Central memory CD8-positive, alpha-beta T cell (primary cell): ENCODE results near the gene AMPD3.
A peak's percentile ranks its signal among the peaks of the same experiment; 100 is the strongest.

ENCODE experiments used
- ATAC-seq: fragments of 150-1000 bp; cut with Tn5 transposase; replicated peaks from 2 replicates; pipeline ENCODE4 v1.10.0; 2022; ENCODE audit warnings: mild to moderate bottlenecking, moderate FRiP score, moderate number of reproducible peaks; ENCODE audit not compliant: poor library complexity, severe bottlenecking; ENCODE audit errors: extremely low read depth
- DNase-seq, 2 donors: peaks; one replicate each; pipeline ENCODE4 v3.0.0; 2021; ENCODE audit warnings: low spot score in 2 of 2
- H3K27ac Mint-ChIP-seq: one replicate; pipeline ENCODE4 v1.8.0; 2022; ENCODE audit warnings: low read depth, mild to moderate bottlenecking, moderate library complexity, mixed read lengths
- H3K27me3 Mint-ChIP-seq: one replicate; pipeline ENCODE4 v1.8.0; 2022; ENCODE audit warnings: mixed read lengths
- H3K36me3 Mint-ChIP-seq: one replicate; pipeline ENCODE4 v1.8.0; 2022; ENCODE audit warnings: mild to moderate bottlenecking, moderate library complexity, mixed read lengths; ENCODE audit not compliant: insufficient read depth
- H3K4me1 Mint-ChIP-seq: one replicate; pipeline ENCODE4 v1.8.0; 2022; ENCODE audit warnings: mixed read lengths
- H3K4me3 Mint-ChIP-seq: one replicate; pipeline ENCODE4 v1.8.0; 2022; ENCODE audit warnings: mild to moderate bottlenecking, moderate library complexity, mixed read lengths
- H3K9me3 Mint-ChIP-seq: one replicate; pipeline ENCODE4 v1.8.0; 2022; ENCODE audit warnings: mixed read lengths

Gene AMPD3

GRCh38 chr11:10533323-10533722 lies 78.3 kb downstream of the AMPD3 start:
- H3K4me1 Mint-ChIP-seq, result peaks cover 14% of the 10 kb centered on the region
- H3K4me3 Mint-ChIP-seq, result no peak overlapping the region
- no peak for DNase-seq
- H3K27me3 Mint-ChIP-seq, result no peaks in the 10 kb centered on the region
- H3K36me3 Mint-ChIP-seq, result peaks cover 19% of the 10 kb centered on the region
- H3K9me3 Mint-ChIP-seq, result no peaks in the 10 kb centered on the region
- no peak overlapping the region for H3K27ac Mint-ChIP-seq
- no peak for ATAC-seq

GRCh38 chr11:10534316-10534715 lies 79.3 kb downstream of the AMPD3 start:
- DNase-seq (no peak), ATAC-seq (no peak)
- Mint-ChIP-seq H3K27ac (no peak overlapping the region), H3K9me3 (no peaks in the 10 kb centered on the region), H3K27me3 (no peaks in the 10 kb centered on the region), H3K36me3 (peaks cover 12% of the 10 kb centered on the region), H3K4me1 (peaks cover 15% of the 10 kb centered on the region), H3K4me3 (no peak overlapping the region)

GRCh38 chr11:10537600-10537999 lies 82.5 kb downstream of the AMPD3 start:
- no peaks in the 10 kb centered on the region for H3K9me3 Mint-ChIP-seq
- peaks cover 26% of the 10 kb centered on the region for H3K4me1 Mint-ChIP-seq
- no peak overlapping the region for H3K4me3 Mint-ChIP-seq
- H3K36me3 Mint-ChIP-seq, result peaks cover 13% of the 10 kb centered on the region
- DNase-seq (no peak), ATAC-seq (no peak)
- H3K27ac Mint-ChIP-seq, result no peak overlapping the region
- H3K27me3 Mint-ChIP-seq, result no peaks in the 10 kb centered on the region

DNA sequence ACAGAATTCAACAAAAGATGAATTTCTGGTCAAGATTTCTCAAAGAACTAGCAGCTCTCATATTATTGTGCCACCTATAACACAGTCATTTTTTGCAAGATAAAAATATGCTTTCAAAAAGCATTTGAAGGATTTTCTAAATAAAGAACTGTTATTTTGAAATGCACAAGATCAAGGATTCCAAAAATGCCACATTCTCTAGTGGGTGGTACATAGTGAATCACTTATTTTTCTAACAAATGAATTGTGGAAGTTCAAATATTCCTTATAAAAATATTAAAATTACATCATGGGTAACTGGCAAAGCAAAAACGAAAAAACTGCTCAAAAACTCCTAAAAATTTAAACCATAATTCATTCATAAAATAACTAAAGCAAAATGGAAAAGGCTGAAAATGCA lies 83.9 kb downstream of the AMPD3 start:
- ATAC-seq (no peak), DNase-seq (no peak)
- H3K27ac Mint-ChIP-seq, result no peak overlapping the region
- no peaks in the 10 kb centered on the region for H3K27me3 Mint-ChIP-seq
- no peaks in the 10 kb centered on the region for H3K9me3 Mint-ChIP-seq
- no peak overlapping the region for H3K4me3 Mint-ChIP-seq
- H3K4me1 Mint-ChIP-seq, result peaks cover 21% of the 10 kb centered on the region
- H3K36me3 Mint-ChIP-seq, result peaks cover 15% of the 10 kb centered on the region

DNA sequence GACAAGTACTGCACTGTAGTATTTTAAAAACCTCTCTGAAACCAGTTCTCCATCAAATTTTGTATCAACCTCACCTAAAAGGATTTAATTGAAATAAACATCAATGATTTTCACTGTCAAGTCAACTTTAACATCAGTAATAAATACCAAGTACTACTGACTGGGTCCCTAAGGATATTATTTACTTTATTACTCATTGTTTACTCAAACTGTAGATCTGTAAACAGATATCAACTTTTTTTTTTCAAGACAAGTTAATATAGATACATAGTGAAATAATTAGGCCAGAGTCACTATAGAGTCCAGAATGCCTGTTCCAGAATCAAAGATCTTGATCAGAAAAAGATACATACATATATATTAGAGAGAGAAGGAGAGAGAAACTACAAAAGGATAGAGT lies 84.3 kb downstream of the AMPD3 start:
- no peak for DNase-seq
- Mint-ChIP-seq H3K27me3 (no peaks in the 10 kb centered on the region), H3K4me1 (peaks cover 21% of the 10 kb centered on the region), H3K36me3 (peaks cover 15% of the 10 kb centered on the region), H3K9me3 (no peaks in the 10 kb centered on the region), H3K4me3 (peak overlapping the region; percentile 83), H3K27ac (peak overlapping the region; percentile 13)
- ATAC-seq, result no peak

GRCh38 chr11:10540546-10540914 lies 85.5 kb downstream of the AMPD3 start:
- Mint-ChIP-seq H3K27me3 (no peaks in the 10 kb centered on the region), H3K9me3 (no peaks in the 10 kb centered on the region), H3K36me3 (peaks cover 15% of the 10 kb centered on the region), H3K4me3 (peak overlapping the region; percentile 83), H3K4me1 (peaks cover 21% of the 10 kb centered on the region), H3K27ac (peak overlapping the region; percentile 85)
- DNase-seq, result no peak
- peak; percentile 28 for ATAC-seq

DNA sequence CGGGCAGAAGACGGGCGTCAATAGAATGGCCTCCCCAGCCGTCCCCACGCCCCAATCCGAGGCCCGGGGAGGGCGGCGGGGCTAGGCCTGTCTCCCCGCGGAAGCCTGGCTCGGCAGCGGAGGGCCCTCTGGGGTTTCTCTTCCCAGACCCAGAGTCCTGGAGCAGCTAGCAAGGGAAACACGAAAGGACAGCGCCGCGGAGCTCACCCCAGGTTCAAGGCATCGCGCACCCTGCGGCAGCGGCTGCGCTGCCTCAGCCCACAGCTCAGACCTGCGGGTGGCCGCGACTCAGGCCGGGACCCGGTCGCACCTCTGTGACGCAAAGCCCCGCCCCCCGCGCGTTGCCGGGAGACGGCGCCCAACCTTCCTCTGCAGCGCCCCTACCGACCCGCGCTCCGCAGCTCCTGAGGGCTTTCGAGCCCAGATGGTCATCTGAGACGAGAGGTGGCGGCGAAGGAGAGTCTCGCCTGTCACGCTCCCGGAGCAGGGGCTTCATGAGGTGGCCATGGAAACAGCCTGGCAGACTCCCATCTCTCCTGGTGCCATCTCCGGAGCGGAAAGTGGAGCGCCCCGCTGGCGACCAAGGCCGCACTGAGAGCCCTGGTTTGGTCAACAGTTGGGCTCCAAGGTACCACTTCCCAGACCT lies 86.0 kb downstream of the AMPD3 start, which contains the start of gene RNF141:
RNF141 (minus strand) TSS at position 273 of the 646 bp plus-strand sequence. CDS start 7,029 bp downstream, outside the sequence.
- Mint-ChIP-seq H3K27ac (peak within 1 kb of the TSS; percentile 85), H3K9me3 (no peaks in the 10 kb centered on the region), H3K4me1 (peaks cover 18% of the 10 kb centered on the region), H3K36me3 (peaks cover 15% of the 10 kb centered on the region), H3K4me3 (peak within 1 kb of the TSS; percentile 83), H3K27me3 (no peaks in the 10 kb centered on the region)
- DNase-seq (peak; percentile 90 to 92), ATAC-seq (peak; percentile 94)

- Mint-ChIP-seq H3K36me3 (peaks cover 15% of the 10 kb centered on the region), H3K27ac (peak overlapping the region; percentile 85), H3K27me3 (no peaks in the 10 kb centered on the region), H3K9me3 (no peaks in the 10 kb centered on the region), H3K4me3 (peak overlapping the region; percentile 83), H3K4me1 (peaks cover 15% of the 10 kb centered on the region)
- DNase-seq (no peak), ATAC-seq (no peak)
Observed at GRCh38 chr11:10541561-10541930, 86.5 kb downstream of the AMPD3 start.

DNA sequence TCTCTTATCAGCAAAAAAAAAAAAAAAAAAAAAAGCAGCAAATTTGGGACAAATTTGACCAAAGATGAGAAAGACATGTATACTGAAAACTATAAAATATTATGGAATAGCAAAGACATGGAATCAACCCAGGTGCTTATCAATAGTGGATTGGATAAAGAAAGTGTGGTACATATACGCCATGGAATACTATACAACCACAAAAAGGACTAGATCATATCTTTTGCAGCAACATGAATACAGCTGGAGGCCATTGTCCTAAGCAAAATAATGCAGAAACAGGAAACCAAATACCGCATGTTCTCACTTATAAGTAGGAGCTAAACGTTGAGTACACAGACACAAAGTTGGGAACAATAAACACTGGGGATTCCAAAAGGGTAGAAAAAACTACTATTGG lies 87.7 kb downstream of the AMPD3 start:
- Mint-ChIP-seq H3K27me3 (peaks cover 3% of the 10 kb centered on the region), H3K27ac (no peak overlapping the region)
- ATAC-seq, result no peak

DNA sequence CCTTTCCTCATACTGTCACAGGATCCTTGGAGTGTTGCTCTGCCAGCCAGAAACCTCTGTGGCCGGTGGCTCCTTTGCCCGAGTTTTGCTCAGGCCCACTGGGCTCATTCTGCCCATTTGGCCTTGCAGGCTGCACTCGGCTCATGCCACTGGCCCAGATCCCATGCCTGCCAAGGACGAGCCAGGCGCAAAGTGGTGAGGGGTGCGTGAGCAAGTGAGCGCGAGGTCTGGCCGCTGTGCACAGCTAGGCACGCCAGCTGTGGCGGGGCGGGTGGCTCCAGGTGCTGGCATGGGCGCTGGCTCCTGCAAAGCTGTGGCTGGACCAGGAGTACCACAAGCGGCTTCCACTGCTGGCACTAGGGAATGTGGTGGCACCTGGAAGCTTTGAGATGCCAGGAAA lies 88.7 kb downstream of the AMPD3 start:
- peaks cover 15% of the 10 kb centered on the region for H3K36me3 Mint-ChIP-seq
- no peak overlapping the region for H3K27ac Mint-ChIP-seq
- H3K27me3 Mint-ChIP-seq, result peaks cover 13% of the 10 kb centered on the region
- no peaks in the 10 kb centered on the region for H3K9me3 Mint-ChIP-seq
- DNase-seq (no peak), ATAC-seq (no peak)
- peaks cover 15% of the 10 kb centered on the region for H3K4me1 Mint-ChIP-seq
- no peak overlapping the region for H3K4me3 Mint-ChIP-seq

More for the DNA sequence above, 87.7 kb downstream of the AMPD3 start:
- Mint-ChIP-seq H3K9me3 (no peaks in the 10 kb centered on the region), H3K4me1 (peaks cover 15% of the 10 kb centered on the region), H3K4me3 (no peak overlapping the region), H3K36me3 (peaks cover 15% of the 10 kb centered on the region)
- no peak for DNase-seq

DNA sequence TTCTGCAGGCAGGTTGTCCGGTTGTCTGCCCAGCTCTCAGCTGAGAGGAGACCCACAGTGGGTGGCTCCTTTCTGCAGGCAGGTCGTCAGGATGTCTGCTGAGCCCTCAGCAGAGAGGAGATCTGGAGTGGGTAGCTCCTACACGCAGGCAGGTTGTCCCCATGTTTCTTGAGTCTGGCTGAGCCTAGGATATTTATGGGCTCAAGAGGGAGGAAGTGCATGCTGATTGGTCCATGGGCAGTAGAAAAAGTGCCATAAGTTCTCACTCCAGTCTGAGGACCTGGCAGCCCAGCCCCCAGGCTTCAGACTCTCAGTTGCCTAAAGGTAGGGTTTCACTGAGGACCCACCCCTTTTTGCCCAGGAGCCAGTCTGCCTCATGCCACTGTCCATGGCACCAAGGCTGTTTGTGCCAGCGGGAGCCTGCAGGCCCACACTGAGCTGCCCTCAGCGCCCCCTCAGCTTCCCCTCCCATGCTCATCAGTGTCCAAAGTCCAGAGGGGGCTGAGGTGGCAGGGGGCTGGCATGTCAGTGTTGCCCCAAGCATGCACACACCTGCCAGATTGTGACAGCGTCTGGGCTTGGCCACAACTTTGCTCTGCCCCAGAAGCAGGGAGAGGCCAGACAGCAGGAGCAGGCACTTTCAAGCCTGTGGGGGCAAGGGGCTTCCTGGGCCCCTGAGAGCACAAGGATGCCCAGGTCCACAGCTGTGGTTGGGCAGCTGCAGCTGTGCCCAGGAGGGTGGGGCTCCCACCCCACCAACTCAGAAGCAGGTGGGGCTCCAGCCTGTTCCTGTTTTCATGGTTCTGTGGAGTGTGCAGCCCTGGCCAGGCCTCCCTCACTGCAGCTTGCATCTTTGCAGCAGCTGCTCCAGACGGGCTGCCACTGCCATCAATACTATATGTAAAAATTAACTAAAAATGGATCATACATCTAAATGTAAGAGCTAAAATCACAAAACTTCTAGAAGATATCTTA lies 89.7 kb downstream of the AMPD3 start:
- ATAC-seq (no peak), DNase-seq (no peak)
- Mint-ChIP-seq H3K4me1 (peaks cover 10% of the 10 kb centered on the region), H3K27ac (no peak overlapping the region), H3K27me3 (peaks cover 23% of the 10 kb centered on the region), H3K36me3 (peaks cover 13% of the 10 kb centered on the region), H3K9me3 (no peaks in the 10 kb centered on the region), H3K4me3 (no peak overlapping the region)

- no peak for ATAC-seq
- no peak overlapping the region for H3K27ac Mint-ChIP-seq
- H3K4me1 Mint-ChIP-seq, result no peaks in the 10 kb centered on the region
- peaks cover 56% of the 10 kb centered on the region for H3K27me3 Mint-ChIP-seq
- no peaks in the 10 kb centered on the region for H3K36me3 Mint-ChIP-seq
- no peaks in the 10 kb centered on the region for H3K9me3 Mint-ChIP-seq
- no peak for DNase-seq
- no peak overlapping the region for H3K4me3 Mint-ChIP-seq
Observed at GRCh38 chr11:10550503-10551289, 95.6 kb downstream of the AMPD3 start.
